ENCODE measurements around the gene RALGDS. TPM values are rescaled to one million over a fixed set of nuclear protein-coding genes. Genes with fewer than 3 reads are reported as not detected.

The RALGDS gene
- total RNA-seq, 6 experiments from 2014 or later, result 4.3 to 19.8 (median 5.7) TPM

DNA sequence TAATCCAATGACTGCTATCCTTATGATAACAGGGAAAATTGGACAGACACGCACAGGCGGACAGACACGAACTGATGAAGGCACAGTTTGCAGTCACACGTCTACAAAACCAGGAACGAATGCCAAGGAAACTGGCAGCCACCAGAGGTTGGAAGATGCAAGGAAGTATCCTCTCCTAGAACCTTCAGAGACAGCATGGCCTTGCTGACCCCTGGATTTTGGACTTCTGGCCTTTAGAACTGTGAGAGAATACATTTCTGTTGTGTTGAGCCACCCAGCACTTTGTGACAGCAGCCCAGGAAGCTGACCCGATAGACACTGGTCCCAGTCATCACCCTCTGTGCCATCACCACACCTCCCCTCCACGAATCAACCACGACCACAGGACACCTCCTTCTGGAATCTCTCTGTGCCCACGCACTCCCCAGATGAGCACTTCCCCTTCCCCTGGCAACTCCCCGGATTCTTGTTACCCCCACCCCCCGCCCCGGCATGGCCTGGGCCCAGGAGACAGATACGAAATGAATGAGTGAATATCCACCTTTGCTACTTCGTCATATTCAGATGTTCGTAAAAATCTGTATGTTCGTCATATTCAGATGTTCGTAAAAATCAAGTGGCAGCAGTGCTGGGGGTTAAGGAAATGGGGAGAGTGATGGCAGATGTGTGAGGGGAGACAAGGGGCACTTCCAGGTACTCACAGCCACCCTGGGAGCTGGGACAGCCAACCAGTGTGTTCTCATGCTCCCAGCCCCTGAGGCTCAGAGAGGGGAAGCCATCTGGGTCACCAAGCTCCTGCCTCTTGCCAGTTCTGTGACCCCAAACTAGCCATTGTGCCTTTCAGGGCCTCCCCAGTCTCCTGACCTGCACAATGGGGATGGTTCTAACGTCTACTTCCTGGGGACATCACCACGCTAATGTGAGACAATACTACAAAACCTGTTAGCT lies 24.1 kb upstream of the RALGDS start:
- peak overlapping the region; percentile 0 to 51 (median 2) for H3K27ac ChIP-seq
- WGBS (ENCODE audit: insufficient coverage, low coverage, low lambda C conversion rate, missing lambda C conversion rate), result 49% methylated on average over 15 of the region's 19 CpGs
- no peak overlapping the region for H3K4me3 ChIP-seq

DNA sequence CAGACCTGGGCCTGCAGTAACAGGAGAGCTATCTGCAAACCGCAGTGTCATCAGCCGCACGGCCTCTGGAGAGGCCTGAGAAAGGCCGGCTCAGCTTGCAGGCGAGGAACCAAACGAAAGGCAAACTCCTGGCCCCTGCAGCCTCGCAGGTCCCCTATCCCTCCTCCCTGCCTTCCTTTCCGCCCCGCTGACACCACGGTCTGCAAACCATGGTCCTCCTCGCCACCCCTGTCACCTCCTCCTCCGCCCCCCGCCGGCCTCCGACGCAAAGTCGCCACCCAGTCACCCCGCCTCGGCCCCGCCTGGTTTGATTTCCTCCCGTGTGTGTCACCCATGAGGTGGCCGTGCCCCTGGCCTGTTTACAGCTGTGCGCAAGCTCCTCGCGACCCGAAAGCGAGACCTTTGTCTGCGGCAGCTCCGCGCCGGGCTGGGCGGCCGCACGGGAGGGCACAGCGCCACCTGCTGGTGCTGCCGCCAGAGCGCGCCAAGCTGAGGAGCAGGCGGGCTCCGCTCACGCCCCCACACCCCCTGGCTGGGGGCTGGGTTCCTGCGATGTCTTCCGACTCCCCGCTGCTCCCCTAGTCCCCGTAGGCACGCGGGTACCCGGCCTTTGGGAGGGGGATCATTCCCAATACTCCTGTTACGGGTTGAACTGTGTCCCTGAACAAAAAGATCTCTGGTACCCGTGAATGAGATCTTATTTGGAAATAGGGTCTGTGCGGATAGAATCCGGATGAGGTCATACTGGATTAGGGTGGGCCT lies 23.3 kb upstream of the RALGDS start:
- Histone ChIP-seq H3K27ac (peak overlapping the region; percentile 0 to 51 (median 2)), H3K27me3 (no peaks in the 10 kb centered on the region), H3K4me3 (peak overlapping the region; percentile 22 to 40 (median 38)), H3K4me1 (peaks cover 0 to 20% (median 8%) of the 10 kb centered on the region in 4 donors), H3K9me3 (no peaks in the 10 kb centered on the region), H3K36me3 (no peaks in the 10 kb centered on the region)
- WGBS (ENCODE audit: insufficient coverage, low coverage, low lambda C conversion rate, missing lambda C conversion rate), result 2% methylated on average over 17 of the region's 52 CpGs
- intact Hi-C loops (cut with DNase I), result loop anchor here (5.0 kb wide), 1 partner anchor 42 kb away; no protein-coding TSS in a partner anchor
- TF ChIP-seq, protein P1, sequence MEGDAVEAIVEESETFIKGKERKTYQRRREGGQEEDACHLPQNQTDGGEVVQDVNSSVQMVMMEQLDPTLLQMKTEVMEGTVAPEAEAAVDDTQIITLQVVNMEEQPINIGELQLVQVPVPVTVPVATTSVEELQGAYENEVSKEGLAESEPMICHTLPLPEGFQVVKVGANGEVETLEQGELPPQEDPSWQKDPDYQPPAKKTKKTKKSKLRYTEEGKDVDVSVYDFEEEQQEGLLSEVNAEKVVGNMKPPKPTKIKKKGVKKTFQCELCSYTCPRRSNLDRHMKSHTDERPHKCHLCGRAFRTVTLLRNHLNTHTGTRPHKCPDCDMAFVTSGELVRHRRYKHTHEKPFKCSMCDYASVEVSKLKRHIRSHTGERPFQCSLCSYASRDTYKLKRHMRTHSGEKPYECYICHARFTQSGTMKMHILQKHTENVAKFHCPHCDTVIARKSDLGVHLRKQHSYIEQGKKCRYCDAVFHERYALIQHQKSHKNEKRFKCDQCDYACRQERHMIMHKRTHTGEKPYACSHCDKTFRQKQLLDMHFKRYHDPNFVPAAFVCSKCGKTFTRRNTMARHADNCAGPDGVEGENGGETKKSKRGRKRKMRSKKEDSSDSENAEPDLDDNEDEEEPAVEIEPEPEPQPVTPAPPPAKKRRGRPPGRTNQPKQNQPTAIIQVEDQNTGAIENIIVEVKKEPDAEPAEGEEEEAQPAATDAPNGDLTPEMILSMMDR (IDR thresholded peaks at IDR 0.05), result peak; percentile 98 to 99 (median 99)
- TF ChIP-seq POLR2A (IDR thresholded peaks at IDR 0.05), result no peak
- DNase-seq, result peak; percentile 72 to 90 (median 89)
- ATAC-seq, result peak; percentile 66 to 72 (median 66)

More for the DNA sequence above, 24.1 kb upstream of the RALGDS start:
- intact Hi-C loops (cut with DNase I), result loop anchor here (5.0 kb wide), 2 partner anchors 43 to 103 kb away; no protein-coding TSS in a partner anchor
- ATAC-seq (no peak), DNase-seq (no peak)
- Histone ChIP-seq H3K36me3 (no peaks in the 10 kb centered on the region), H3K9me3 (no peaks in the 10 kb centered on the region), H3K4me1 (peaks cover 0 to 20% (median 8%) of the 10 kb centered on the region in 4 donors), H3K27me3 (no peaks in the 10 kb centered on the region)
- TF ChIP-seq POLR2A (IDR thresholded peaks at IDR 0.05), result no peak
- TF ChIP-seq, protein P1 (IDR thresholded peaks at IDR 0.05), result no peak

DNA sequence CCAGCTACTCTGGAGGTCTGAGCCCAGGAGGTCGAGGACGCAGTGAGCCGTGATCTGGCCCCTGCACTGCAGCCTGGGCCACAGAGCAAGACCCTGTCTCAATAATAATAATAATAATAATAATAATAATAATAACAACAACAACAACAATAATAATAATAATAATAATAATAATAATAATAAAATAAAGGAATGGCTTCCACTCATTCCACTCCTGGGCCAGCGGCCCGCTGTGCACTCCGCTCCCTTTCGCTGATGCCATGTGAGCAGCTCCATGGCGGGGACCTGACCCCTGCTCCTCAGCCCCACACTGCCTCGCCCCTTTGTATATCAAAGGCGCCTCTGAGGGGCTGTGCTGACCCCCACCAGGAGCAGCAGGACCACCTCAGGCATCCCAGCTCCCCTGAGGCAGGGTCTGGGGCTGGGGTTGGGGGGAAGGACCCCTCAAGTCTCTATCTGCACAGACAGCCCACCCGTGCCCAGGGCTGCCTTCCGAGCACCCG lies 22.6 kb upstream of the RALGDS start:
- ATAC-seq (no peak), DNase-seq (no peak)
- WGBS (ENCODE audit: insufficient coverage, low coverage, low lambda C conversion rate, missing lambda C conversion rate), result 95% methylated on average over 6 of the region's 13 CpGs
- H3K4me1 ChIP-seq, result peaks cover 0 to 20% (median 8%) of the 10 kb centered on the region in 4 donors
- intact Hi-C loops (cut with DNase I), result loop anchor here (5.0 kb wide), 1 partner anchor 41 kb away; no protein-coding TSS in a partner anchor
- no peaks in the 10 kb centered on the region for H3K9me3 ChIP-seq
- TF ChIP-seq POLR2A (IDR thresholded peaks at IDR 0.05), result no peak
- H3K27me3 ChIP-seq, result no peaks in the 10 kb centered on the region
- peak overlapping the region in 1 of 3 donors; percentile 40 for H3K4me3 ChIP-seq
- H3K36me3 ChIP-seq, result no peaks in the 10 kb centered on the region
- H3K27ac ChIP-seq, result peak overlapping the region in 2 of 3 donors; percentile 0 to 51

DNA sequence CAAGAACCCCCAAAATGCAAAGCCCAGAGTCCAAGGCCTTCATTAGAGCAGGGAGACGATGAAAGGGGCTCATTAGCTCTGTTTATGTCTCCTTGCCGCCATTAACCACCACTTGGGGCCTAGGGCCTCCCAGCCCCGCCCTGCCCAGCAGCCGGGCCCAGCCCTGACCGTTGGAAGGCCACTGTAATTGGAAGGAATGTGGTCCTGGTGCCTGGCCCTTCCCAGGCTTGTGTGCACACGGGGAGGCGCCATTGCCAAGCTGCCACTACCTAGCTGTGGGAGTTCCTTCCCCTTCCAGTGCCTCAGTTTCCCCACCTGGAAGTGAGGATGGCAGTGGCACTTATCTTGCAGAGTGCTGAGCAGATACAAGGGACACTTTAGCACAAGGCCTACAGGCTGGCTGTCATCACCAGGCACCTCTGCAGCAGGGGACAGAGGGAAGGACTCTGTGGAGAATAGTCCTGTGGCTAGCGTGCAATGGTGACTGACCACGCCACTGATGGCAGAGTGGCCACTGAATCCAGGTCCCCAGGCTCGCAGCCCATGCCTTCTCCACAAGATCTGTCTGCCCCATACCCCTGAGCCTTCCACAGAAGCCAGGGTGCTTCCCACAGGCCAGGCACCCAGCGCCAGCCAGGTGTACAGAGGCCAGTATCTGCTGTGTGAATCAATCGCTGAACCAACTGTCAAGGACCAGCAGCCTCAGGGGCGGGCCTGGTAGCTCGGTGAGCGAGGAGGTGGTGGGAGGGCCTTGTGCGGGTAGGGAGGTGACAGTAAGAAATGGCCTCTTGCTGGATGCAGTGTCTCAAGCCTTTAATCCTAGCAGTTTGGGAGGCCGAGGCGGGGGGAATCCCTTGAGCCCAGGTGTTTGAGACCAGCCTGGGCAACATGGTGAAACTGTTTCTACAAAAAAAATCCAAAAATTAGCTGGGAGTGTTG lies 21.9 kb upstream of the RALGDS start:
- no peak for TF ChIP-seq POLR2A (IDR thresholded peaks at IDR 0.05)
- TF ChIP-seq, protein P1 (IDR thresholded peaks at IDR 0.05), result no peak
- WGBS (ENCODE audit: insufficient coverage, low coverage, low lambda C conversion rate, missing lambda C conversion rate), result 70% methylated on average over 9 of the region's 18 CpGs
- intact Hi-C loops (cut with DNase I), result loop anchor here (5.0 kb wide), 1 partner anchor 41 kb away; no protein-coding TSS in a partner anchor
- Histone ChIP-seq H3K4me3 (no peak overlapping the region), H3K4me1 (peaks cover 0 to 16% (median 8%) of the 10 kb centered on the region in 4 donors), H3K9me3 (no peaks in the 10 kb centered on the region), H3K27ac (no peak overlapping the region), H3K36me3 (no peaks in the 10 kb centered on the region), H3K27me3 (no peaks in the 10 kb centered on the region)
- ATAC-seq (no peak), DNase-seq (no peak)

All from right lobe of liver (tissue), 6 donors.